ENCODE measurements around the gene FEN1.

DNA sequence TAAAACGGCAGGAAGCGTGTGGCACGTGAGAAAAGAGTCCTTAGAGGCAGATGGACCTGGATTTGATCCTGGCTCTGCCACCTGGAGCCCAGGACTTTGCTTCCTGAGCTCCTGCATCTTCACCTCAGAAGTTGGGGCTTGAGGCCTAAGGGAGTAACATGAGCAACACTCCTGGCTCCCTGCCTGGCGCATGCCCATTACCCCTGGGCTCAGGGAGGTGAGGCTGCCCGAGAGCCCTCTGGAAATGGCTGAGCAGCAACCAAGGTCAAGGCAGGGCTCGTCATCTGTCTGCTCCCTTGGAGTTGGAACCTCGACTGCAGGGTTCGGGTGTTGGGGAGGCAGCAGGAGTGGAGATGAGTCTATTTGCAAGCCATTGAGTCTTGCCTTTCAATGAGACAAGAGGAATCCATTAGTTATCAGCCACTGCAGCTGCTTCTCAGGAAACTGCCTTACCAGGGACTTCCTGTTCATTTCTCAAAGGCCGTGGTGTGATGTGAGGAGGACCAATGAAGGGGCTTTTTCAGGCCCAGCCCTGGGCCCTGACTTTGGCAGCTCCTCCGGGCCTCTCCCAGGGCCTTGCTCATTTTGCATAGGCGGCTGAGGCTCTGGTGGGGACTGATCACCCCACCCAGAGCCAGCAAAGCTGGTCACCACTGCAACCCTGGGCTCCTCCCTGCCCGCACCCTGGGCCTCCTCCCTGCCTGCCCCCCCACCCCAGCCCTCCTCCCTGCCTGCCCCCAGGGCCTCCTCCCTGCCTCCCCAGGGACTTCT, 41.8 kb downstream of the FEN1 start:
- TF ChIP-seq EZH2 (IDR thresholded peaks at IDR 0.05; ENCODE audit: insufficient read depth, poor library complexity, severe bottlenecking), result no peak
- no peak for TF ChIP-seq EZH2phosphoT487 (IDR thresholded peaks at IDR 0.05; ENCODE audit: insufficient read depth, low read depth)

All from GM23248 (cell line).